NCI-H446 (cell line): ENCODE results near the gene SERAC1.

Experiments used
- DNase-seq, 2 experiments: peaks; one replicate each; lab custom pipeline; 2025; lab: John Stamatoyannopoulos, UW

SERAC1 gene

GRCh38 chr6:158078320-158078719, 89.7 kb downstream of the SERAC1 start:
- DNase-seq, result no peak

GRCh38 chr6:158077676-158078075, 90.4 kb downstream of the SERAC1 start:
- no peak for DNase-seq

GRCh38 chr6:158076548-158076947, 91.5 kb downstream of the SERAC1 start:
- DNase-seq, result no peak

GRCh38 chr6:158073776-158074175, 94.3 kb downstream of the SERAC1 start:
- DNase-seq, result no peak

- DNase-seq, result peak; percentile 29 to 65
Measured at GRCh38 chr6:158072083-158072721, 95.9 kb downstream of the SERAC1 start.

GRCh38 chr6:158071121-158072082, 96.7 kb downstream of the SERAC1 start:
- no peak for DNase-seq

GRCh38 chr6:158070513-158070912, 97.5 kb downstream of the SERAC1 start:
- DNase-seq, result no peak

- no peak for DNase-seq
Measured at GRCh38 chr6:158069800-158070195, 98.3 kb downstream of the SERAC1 start.

GRCh38 chr6:158068893-158069799, 98.9 kb downstream of the SERAC1 start:
- DNase-seq, result no peak

- DNase-seq, result no peak
Measured at GRCh38 chr6:158068156-158068892, 99.7 kb downstream of the SERAC1 start.

GRCh38 chr6:158067436-158068015, 100.5 kb downstream of the SERAC1 start:
- DNase-seq, result no peak

GRCh38 chr6:158066136-158066781, 101.8 kb downstream of the SERAC1 start:
- DNase-seq, result no peak

GRCh38 chr6:158064725-158065251, 103.3 kb downstream of the SERAC1 start:
- DNase-seq, result peak in 1 of 2 experiments; percentile 27

- no peak for DNase-seq
Measured at GRCh38 chr6:158063736-158064135, 104.3 kb downstream of the SERAC1 start.

- DNase-seq, result no peak
Measured at GRCh38 chr6:158061709-158062461, 106.2 kb downstream of the SERAC1 start.

- no peak for DNase-seq
Measured at GRCh38 chr6:158061361-158061708, 106.7 kb downstream of the SERAC1 start.

- peak; percentile 68 to 86 for DNase-seq
Measured at GRCh38 chr6:158060455-158061360, 107.4 kb downstream of the SERAC1 start.
